ENCODE measurements around the gene TRAPPC14. TPM values are rescaled to one million over a fixed set of nuclear protein-coding genes. Genes with fewer than 3 reads are reported as not detected.

TRAPPC14 gene
- total and polyA plus RNA-seq, 2 of the 13 experiments (the other 11 are each of a cell fraction or from before 2014, with no cell fraction given): 4.7 to 9.6 TPM

DNA sequence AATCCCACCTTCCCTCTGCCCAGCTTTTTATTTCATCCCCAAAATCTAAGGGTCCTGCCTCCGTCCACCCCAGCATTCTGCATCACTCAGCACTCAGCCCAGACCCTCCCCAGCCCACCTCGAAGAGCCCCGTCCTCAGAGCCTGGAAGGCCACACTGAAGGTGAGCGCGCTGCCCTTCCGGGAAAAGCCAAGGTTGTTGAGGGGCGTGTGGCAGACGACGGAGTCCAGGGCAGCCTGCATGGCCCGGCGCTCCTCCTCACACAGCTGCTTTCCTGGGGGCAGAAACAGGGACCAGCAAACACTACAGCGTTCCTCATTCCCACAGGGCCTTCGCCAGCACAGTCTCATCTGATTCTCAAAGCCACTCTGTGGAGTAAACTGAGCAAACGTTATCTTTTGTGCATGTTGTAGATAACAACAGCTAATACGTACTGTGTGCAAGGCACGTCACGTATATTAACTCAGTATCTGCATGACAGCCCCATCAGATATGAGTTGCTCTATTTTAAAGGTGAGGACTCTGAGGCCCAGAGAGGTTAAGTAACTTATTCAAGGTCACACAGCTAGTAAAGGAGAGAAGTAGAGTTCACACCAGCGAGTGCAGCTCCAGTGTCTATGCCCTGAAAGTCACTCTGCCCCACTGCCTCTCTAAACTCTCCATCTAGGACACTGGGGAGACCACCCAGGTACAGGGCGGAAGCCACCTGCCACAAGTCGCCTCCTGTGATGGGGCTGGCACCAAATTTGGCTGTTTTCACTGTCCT lies 2.8 kb downstream of the TRAPPC14 start:
- Histone ChIP-seq H3K36me3 (replicated peaks in 1 of 2; ENCODE audit: control insufficient read depth in 1 of 2, insufficient read depth in 2 of 2, low read length in 2 of 2) (peaks cover 6 to 24% of the 10 kb centered on the region in 2 experiments), H3K4me1 (ENCODE audit: insufficient read depth, low read length) (peaks cover 68% of the 10 kb centered on the region), H3K27ac (ENCODE audit: extremely low read length, insufficient read depth, low read length) (no peak overlapping the region), H3K9me3 (ENCODE audit: low read length) (no peaks in the 10 kb centered on the region), H3K79me2 (ENCODE audit: insufficient read depth, low read length) (peaks cover 2% of the 10 kb centered on the region), H3K9ac (ENCODE audit: insufficient read depth, low read depth, low read length) (no peak overlapping the region), H4K20me1 (ENCODE audit: insufficient read depth, low read length) (peaks cover 6% of the 10 kb centered on the region; the same call in 1 of the 2 replicates), H3K27me3 (ENCODE audit: control insufficient read depth in 1 of 2, insufficient read depth in 2 of 2, low read length in 2 of 2) (peaks cover 0 to 4% of the 10 kb centered on the region in 2 experiments; a peak in 1 of 5 replicates), H3K4me3 (replicated peaks in 1 of 3; ENCODE audit: insufficient read depth in 1 of 3, low read depth in 2 of 3, low read length in 3 of 3) (no peak overlapping the region), H2AFZ (ENCODE audit: low read length) (no peak overlapping the region), H3K4me2 (ENCODE audit: low read depth, low read length) (no peak overlapping the region)
- TF ChIP-seq ZNF768 (CRISPR knock-in tag; IDR thresholded peaks at IDR 0.05) (peak; percentile 93), ZNF572 (CRISPR knock-in tag; IDR thresholded peaks at IDR 0.05) (no peak), ZMYM3 (CRISPR knock-in tag; IDR thresholded peaks at IDR 0.05) (peak; percentile 55)
- TF ChIP-seq, protein P1, sequence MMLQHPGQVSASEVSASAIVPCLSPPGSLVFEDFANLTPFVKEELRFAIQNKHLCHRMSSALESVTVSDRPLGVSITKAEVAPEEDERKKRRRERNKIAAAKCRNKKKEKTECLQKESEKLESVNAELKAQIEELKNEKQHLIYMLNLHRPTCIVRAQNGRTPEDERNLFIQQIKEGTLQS (CRISPR knock-in tag; IDR thresholded peaks at IDR 0.05): no peak
- CTCF ChIA-PET (ENCODE audit: low intra/inter-chr PET ratio, low total read pairs): no interaction called here
- no TSS peak for BruUV-seq (replicated peaks)
- FAIRE-seq (no peak), ATAC-seq (no peak), DNase-seq (ENCODE audit: low spot score) (no peak)
- in situ Hi-C loops (cut with HindIII; ENCODE audit: extremely low pct_ligation_motif_present, low pct_unique_long_range_greater_than_20kb): no loop called here
- POLR2A ChIA-PET: no interaction called here
- 94% methylated on average over 20 of the region's 20 CpGs for WGBS (ENCODE audit: low lambda C conversion rate)
- intact Hi-C loops (cut with micrococcal nuclease; ENCODE audit: unreplicated experiment): no loop called here

DNA sequence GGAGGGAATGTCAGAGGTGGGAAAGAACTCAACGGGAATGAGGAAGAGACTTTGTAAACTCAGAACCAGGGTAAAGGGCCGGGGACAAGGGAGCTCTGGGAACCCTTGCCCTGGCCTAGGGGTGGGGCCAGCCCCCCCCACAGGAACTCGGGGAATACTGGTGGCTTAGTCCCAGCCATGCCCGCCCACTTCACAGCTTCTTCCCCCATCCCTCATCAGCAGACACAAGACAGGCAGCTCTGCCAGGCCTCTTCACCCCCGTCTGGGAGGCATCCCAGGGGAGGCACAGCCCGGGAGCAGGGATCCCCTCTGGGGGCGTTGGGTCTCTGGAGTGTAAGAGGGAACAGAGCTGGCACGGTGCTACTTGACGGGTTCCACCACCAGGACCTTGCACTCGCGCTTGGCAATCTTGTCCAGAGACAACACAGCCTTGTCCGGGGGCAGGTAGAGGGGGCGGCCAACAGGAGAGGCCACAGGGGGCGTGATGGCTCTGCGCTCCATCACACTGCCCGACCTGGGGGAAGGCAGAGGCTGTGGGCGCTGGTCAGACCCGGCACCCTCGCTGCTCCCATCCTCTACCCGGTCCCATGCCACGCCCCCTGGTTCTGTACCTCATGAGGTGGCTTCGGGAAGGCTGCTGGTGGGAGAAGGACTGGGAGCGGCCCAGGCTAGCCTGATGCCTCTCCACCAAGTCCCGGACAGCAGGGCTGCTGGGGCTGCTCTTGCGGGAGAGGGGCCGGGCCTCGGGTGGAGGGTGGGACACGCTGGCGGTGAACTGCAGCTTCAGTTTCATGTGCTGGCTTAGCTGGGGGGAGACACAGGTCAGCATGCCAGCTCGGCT lies 3.7 kb downstream of the TRAPPC14 start:
- Histone ChIP-seq H3K4me2 (ENCODE audit: low read depth, low read length) (no peak overlapping the region), H3K4me3 (replicated peaks in 1 of 3; ENCODE audit: insufficient read depth in 1 of 3, low read depth in 2 of 3, low read length in 3 of 3) (no peak overlapping the region), H3K79me2 (ENCODE audit: insufficient read depth, low read length) (peaks cover 8% of the 10 kb centered on the region), H2AFZ (ENCODE audit: low read length) (no peak overlapping the region), H3K4me1 (ENCODE audit: insufficient read depth, low read length) (peaks cover 76% of the 10 kb centered on the region), H3K9me3 (ENCODE audit: low read length) (no peaks in the 10 kb centered on the region), H3K27me3 (ENCODE audit: control insufficient read depth in 1 of 2, insufficient read depth in 2 of 2, low read length in 2 of 2) (no peaks in the 10 kb centered on the region; a peak in 1 of 5 replicates), H3K9ac (ENCODE audit: insufficient read depth, low read depth, low read length) (no peak overlapping the region), H3K36me3 (replicated peaks in 1 of 2; ENCODE audit: control insufficient read depth in 1 of 2, insufficient read depth in 2 of 2, low read length in 2 of 2) (peaks cover 6 to 24% of the 10 kb centered on the region in 2 experiments), H3K27ac (ENCODE audit: extremely low read length, insufficient read depth, low read length) (peak overlapping the region; percentile 23), H4K20me1 (ENCODE audit: insufficient read depth, low read length) (peaks cover 6% of the 10 kb centered on the region; the same call in 1 of the 2 replicates)
- intact Hi-C loops (cut with micrococcal nuclease; ENCODE audit: unreplicated experiment): no loop called here
- ATAC-seq: no peak
- no peak for FAIRE-seq
- WGBS (ENCODE audit: low lambda C conversion rate): 71% methylated on average over 7 of the region's 30 CpGs
- ChIA-PET POLR2A (no interaction called here), CTCF (ENCODE audit: low intra/inter-chr PET ratio, low total read pairs) (no interaction called here)
- in situ Hi-C loops (cut with HindIII; ENCODE audit: extremely low pct_ligation_motif_present, low pct_unique_long_range_greater_than_20kb): no loop called here
- no peak for DNase-seq (ENCODE audit: low spot score)
- no TSS peak for BruUV-seq (replicated peaks)
- no peak for TF ChIP-seq SRY (CRISPR knock-in tag; IDR thresholded peaks at IDR 0.05)
- TF ChIP-seq, protein P2, sequence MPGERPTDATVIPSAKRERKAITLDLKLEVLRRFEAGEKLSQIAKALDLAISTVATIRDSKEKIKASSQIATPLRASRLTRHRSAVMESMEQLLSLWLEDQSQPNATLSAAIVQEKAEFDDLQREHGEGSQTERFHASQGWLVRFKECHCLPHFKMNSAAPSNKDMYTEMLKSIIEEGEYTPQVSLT (CRISPR knock-in tag; IDR thresholded peaks at IDR 0.05; ENCODE audit: borderline replicate concordance, low read depth): no peak

Data from HepG2 (cell line).